ENCODE results near the gene FUT3. TPM values are rescaled to one million over a fixed set of nuclear protein-coding genes. Genes with fewer than 3 reads are reported as not detected.

The FUT3 gene
- not detected for total RNA-seq

GRCh38 chr19:5851302-5851701, at the start of gene FUT3:
Gene FUT3, minus strand, starts transcription at chr19:5851449.

GRCh38 chr19:5839065-5840017, 11.9 kb downstream of the FUT3 start, which contains the start of gene FUT6:
Gene FUT6, minus strand, starts transcription at chr19:5839702. Its CDS starts 7,135 bp downstream, at chr19:5832567.

DNA sequence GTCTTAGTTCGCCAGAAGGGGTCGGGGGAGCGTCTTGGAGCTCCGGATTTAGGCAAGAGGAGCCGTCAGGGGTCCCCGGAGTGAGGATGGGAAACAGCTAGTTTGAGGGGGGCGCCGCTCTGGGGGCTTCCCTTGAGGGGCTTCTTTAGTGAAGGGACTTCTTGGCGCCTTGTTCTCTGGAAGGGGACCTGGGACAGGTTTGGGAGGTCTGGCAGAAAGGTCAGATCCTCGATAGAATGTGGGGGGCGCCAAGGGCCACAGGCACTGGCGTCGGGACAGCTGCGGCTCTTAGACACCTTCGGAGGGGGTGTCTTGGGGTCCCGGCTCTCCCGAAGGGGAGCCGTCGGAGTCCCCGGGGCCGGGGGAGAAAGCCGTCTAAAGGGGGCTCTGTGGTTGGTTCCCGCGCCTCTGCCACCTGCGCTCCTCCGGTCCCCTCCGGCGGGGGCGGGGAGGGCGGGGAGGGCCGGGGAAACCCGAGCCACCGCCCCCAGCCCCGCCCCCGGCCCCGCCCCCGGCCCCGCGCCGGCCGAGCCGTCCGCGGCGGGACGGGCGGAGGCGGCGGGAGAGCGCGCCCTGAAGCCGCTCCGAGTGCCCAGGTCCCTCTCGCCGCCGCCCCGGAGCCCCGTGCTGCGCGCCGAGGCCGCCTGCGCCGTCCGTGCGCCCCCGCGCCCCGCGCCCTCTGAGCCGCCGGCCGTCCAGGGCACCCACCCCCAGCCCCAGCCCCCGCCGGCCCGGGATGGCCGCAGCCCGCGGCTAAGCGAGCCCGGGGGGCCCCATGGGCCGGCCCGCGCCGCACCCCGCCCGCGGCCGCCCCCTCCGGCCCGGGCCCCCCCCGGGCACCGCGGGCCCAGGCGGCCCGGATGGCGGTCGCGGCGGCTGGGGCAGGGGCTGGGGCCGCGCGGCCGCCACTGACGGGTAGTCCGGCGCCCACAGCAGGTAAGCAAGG, 46.5 kb downstream of the FUT3 start, which contains the start of gene NRTN:
NRTN (plus strand) TSS at position 552 of the 946 bp plus-strand sequence. CDS start 19,099 bp downstream, outside the sequence.

Other genes starting within 250 kb of the FUT3 start
- 116 TPM for gene SAFB2, start 228.7 kb downstream of the FUT3 start, total RNA-seq
- 147 TPM for gene SAFB, start 228.4 kb downstream of the FUT3 start, total RNA-seq
- 11.3 TPM for gene MICOS13, start 170.9 kb downstream of the FUT3 start, total RNA-seq
- 21.6 TPM for gene HSD11B1L, start 170.4 kb downstream of the FUT3 start, total RNA-seq
- 252 TPM for gene RPL36, start 161.2 kb downstream of the FUT3 start, total RNA-seq
- 55.1 TPM for gene LONP1, start 131.3 kb downstream of the FUT3 start, total RNA-seq
- gene CATSPERD, start 130.8 kb downstream of the FUT3 start, total RNA-seq: not detected
- 0.94 TPM for gene PRR22, start 66.7 kb downstream of the FUT3 start, total RNA-seq
- gene DUS3L, start 60.3 kb downstream of the FUT3 start, total RNA-seq: 16.3 TPM
- gene NRTN, start 46.4 kb downstream of the FUT3 start, total RNA-seq: not detected
- gene FUT6, start 11.7 kb downstream of the FUT3 start, total RNA-seq: not detected
- not detected for gene FUT5, start 19.1 kb upstream of the FUT3 start, total RNA-seq
- 93.3 TPM for gene NDUFA11, start 52.3 kb upstream of the FUT3 start, total RNA-seq
- gene VMAC, start 53.4 kb upstream of the FUT3 start, total RNA-seq: 8.5 TPM
- gene CAPS, start 62.8 kb upstream of the FUT3 start, total RNA-seq: 6.6 TPM
- 59.8 TPM for gene RANBP3, start 126.7 kb upstream of the FUT3 start, total RNA-seq